ENCODE measurements around the gene BUB1. TPM values are rescaled to one million over a fixed set of nuclear protein-coding genes. Genes with fewer than 3 reads are reported as not detected.

BUB1 gene
- total and polyA plus RNA-seq, 9 of the 15 experiments (the other 6 are each of a cell fraction or from before 2014, with no cell fraction given): 73.4 to 247 (median 118) TPM

- TF ChIP-seq ETS1 (conservative IDR thresholded peaks at IDR 0.05; ENCODE audit: control insufficient read depth, low read depth, low read length) (no peak), ASH1L (IDR thresholded peaks at IDR 0.05; ENCODE audit: borderline replicate concordance, low read depth, partially characterized antibody) (no peak), RBM22 (IDR thresholded peaks at IDR 0.05; ENCODE audit: low read depth, low read length, poor library complexity, severe bottlenecking) (no peak), ZNF79 (CRISPR knock-in tag; IDR thresholded peaks at IDR 0.05; ENCODE audit: low read depth) (no peak), TFAP4 (CRISPR knock-in tag; IDR thresholded peaks at IDR 0.05; ENCODE audit: borderline replicate concordance) (no peak)
Observed at GRCh38 chr2:110660558-110660957, 17.3 kb downstream of the BUB1 start (continued).

- Histone ChIP-seq H3K27ac (ENCODE audit: extremely low read depth, low read depth, low read length) (no peak overlapping the region), H3K9ac (ENCODE audit: insufficient read depth in 1 of 2, low read depth in 2 of 2, low read length in 2 of 2) (no peak overlapping the region), H4K20me1 (replicated peaks; ENCODE audit: control insufficient read depth, insufficient read depth, low read length) (no peaks in the 10 kb centered on the region), H3K9me3 (replicated peaks; ENCODE audit: control insufficient read depth, insufficient read depth, low read depth, low read length) (no peaks in the 10 kb centered on the region), H3K79me2 (ENCODE audit: control insufficient read depth, insufficient read depth, low read length) (peaks cover 5% of the 10 kb centered on the region; the same call in 2 of the 3 replicates), H3K36me3 (ENCODE audit: control insufficient read depth, insufficient read depth, low read length) (peaks cover 97% of the 10 kb centered on the region), H2AFZ (ENCODE audit: low read depth, low read length) (no peak overlapping the region), H3K9me1 (ENCODE audit: control insufficient read depth, insufficient read depth, low read length) (no peaks in the 10 kb centered on the region), H3K4me1 (replicated peaks in 1 of 2; ENCODE audit: control insufficient read depth in 2 of 2, insufficient read depth in 2 of 2, low read length in 2 of 2) (no peaks in the 10 kb centered on the region), H3K27me3 (ENCODE audit: control insufficient read depth in 2 of 2, insufficient read depth in 2 of 2, low read length in 2 of 2) (no peaks in the 10 kb centered on the region), H3K4me3 (no peak overlapping the region), H3K4me2 (ENCODE audit: insufficient read depth, low read length) (no peak overlapping the region)
- ATAC-seq: no peak
- ChIA-PET CTCF (ENCODE audit: low intra/inter-chr PET ratio) (no interaction called here), POLR2A (no interaction called here)
- no TSS peak for BruUV-seq (replicated peaks)
- WGBS (ENCODE audit: insufficient coverage, low coverage, missing lambda C conversion rate): 95% methylated on average over 2 of the region's 2 CpGs
- FAIRE-seq: no peak
- DNase-seq (ENCODE audit: extremely low read depth in 1 of 4, low spot score in 3 of 4): no peak
- in situ Hi-C loops (cut with MboI): no loop called here
- intact Hi-C loops (cut with micrococcal nuclease): no loop called here
- TF ChIP-seq TSC22D4 (tag; IDR thresholded peaks at IDR 0.05) (no peak), RNF2 (IDR thresholded peaks at IDR 0.05) (no peak), EZH2 (IDR thresholded peaks at IDR 0.05; ENCODE audit: borderline replicate concordance, low read depth, low read length) (no peak), HSF4 (CRISPR knock-in tag; IDR thresholded peaks at IDR 0.05; ENCODE audit: borderline replicate concordance) (no peak)
Observed at GRCh38 chr2:110659248-110659647, 18.6 kb downstream of the BUB1 start.

Measured in K562 (cell line).